ENCODE data around the gene STXBP4.

Gene STXBP4

GRCh38 chr17:55121268-55121667 lies 152.7 kb downstream of the STXBP4 start:
- Histone ChIP-seq H4K91ac (ENCODE audit: low read depth, low read length) (no peak overlapping the region), H3K4ac (ENCODE audit: low read depth, low read length) (no peak overlapping the region), H3K4me1 (ENCODE audit: control insufficient read depth in 1 of 2, insufficient read depth in 2 of 2, low read length in 2 of 2) (no peaks in the 10 kb centered on the region), H3K23ac (ENCODE audit: low read length) (no peak overlapping the region), H4K8ac (ENCODE audit: low read depth, low read length) (no peak overlapping the region), H3K9me3 (ENCODE audit: insufficient read depth, low read depth, low read length) (no peaks in the 10 kb centered on the region), H4K12ac (ENCODE audit: low read depth, low read length) (no peak overlapping the region), H3K79me2 (ENCODE audit: control insufficient read depth, insufficient read depth, low read length, poor library complexity) (no peaks in the 10 kb centered on the region), H2BK5ac (ENCODE audit: low read depth, low read length, poor library complexity) (no peak overlapping the region), H3K4me3 (ENCODE audit: low read depth, low read length) (no peak overlapping the region), H3K9ac (ENCODE audit: low read length) (no peak overlapping the region), H3K36me3 (ENCODE audit: control insufficient read depth in 1 of 2, insufficient read depth in 2 of 2, low read length in 2 of 2) (no peaks in the 10 kb centered on the region), H2AK5ac (ENCODE audit: low read length) (no peak overlapping the region), H3K4me2 (ENCODE audit: low read length) (no peak overlapping the region), H2BK12ac (ENCODE audit: low read length) (no peak overlapping the region), H3K27me3 (ENCODE audit: insufficient read depth, low read length) (no peaks in the 10 kb centered on the region), H3K14ac (ENCODE audit: low read length) (no peak overlapping the region), H2AFZ (ENCODE audit: insufficient read depth, low read length, poor library complexity) (no peak overlapping the region), H2BK120ac (ENCODE audit: insufficient read depth, low read length, poor library complexity) (no peak overlapping the region), H3K27ac (ENCODE audit: low read depth, low read length) (no peak overlapping the region), H3K18ac (ENCODE audit: low read length) (no peak overlapping the region), H3K79me1 (ENCODE audit: low read length) (no peaks in the 10 kb centered on the region)
- no peak for DNase-seq

DNA sequence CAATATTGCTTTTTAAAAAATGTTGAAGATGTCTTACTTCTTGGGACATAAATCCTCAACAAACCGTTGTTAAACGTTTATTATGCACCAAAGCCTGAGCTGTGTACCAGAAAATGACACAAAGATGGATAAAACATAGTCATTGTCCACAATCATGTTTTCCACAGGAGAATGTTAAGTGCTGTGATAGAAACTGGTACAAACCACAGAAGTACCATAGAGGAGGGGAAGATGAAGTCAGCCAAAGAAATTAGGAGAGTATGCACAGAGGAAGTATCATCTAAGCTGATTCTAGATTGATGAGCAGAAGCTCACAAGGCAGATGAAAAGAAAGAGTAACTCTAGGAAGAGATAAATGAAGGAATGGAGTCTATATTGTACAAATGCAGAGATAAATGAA lies 153.5 kb downstream of the STXBP4 start:
- H3K27me3 ChIP-seq (ENCODE audit: insufficient read depth, low read length): no peaks in the 10 kb centered on the region
- no peaks in the 10 kb centered on the region for H3K36me3 ChIP-seq (ENCODE audit: control insufficient read depth in 1 of 2, insufficient read depth in 2 of 2, low read length in 2 of 2)
- H3K9ac ChIP-seq (ENCODE audit: low read length): no peak overlapping the region
- H3K4me2 ChIP-seq (ENCODE audit: low read length): no peak overlapping the region
- H2BK12ac ChIP-seq (ENCODE audit: low read length): no peak overlapping the region
- no peaks in the 10 kb centered on the region for H3K79me2 ChIP-seq (ENCODE audit: control insufficient read depth, insufficient read depth, low read length, poor library complexity)
- no CpG with 5 or more reads among the region's 2 CpGs for WGBS (ENCODE audit: extremely low coverage, insufficient coverage, insufficient read length)
- no peak overlapping the region for H3K27ac ChIP-seq (ENCODE audit: low read depth, low read length)
- H3K14ac ChIP-seq (ENCODE audit: low read length): no peak overlapping the region
- H3K4me1 ChIP-seq (ENCODE audit: control insufficient read depth in 1 of 2, insufficient read depth in 2 of 2, low read length in 2 of 2): no peaks in the 10 kb centered on the region
- no peak overlapping the region for H4K8ac ChIP-seq (ENCODE audit: low read depth, low read length)
- no peak overlapping the region for H3K4ac ChIP-seq (ENCODE audit: low read depth, low read length)
- no peaks in the 10 kb centered on the region for H3K9me3 ChIP-seq (ENCODE audit: insufficient read depth, low read depth, low read length)
- H2BK120ac ChIP-seq (ENCODE audit: insufficient read depth, low read length, poor library complexity): no peak overlapping the region
- no peak for DNase-seq
- no peaks in the 10 kb centered on the region for H3K79me1 ChIP-seq (ENCODE audit: low read length)
- H3K23ac ChIP-seq (ENCODE audit: low read length): no peak overlapping the region
- H4K91ac ChIP-seq (ENCODE audit: low read depth, low read length): no peak overlapping the region
- no peak overlapping the region for H2AK5ac ChIP-seq (ENCODE audit: low read length)
- H4K12ac ChIP-seq (ENCODE audit: low read depth, low read length): no peak overlapping the region
- no peak overlapping the region for H3K18ac ChIP-seq (ENCODE audit: low read length)
- H2BK5ac ChIP-seq (ENCODE audit: low read depth, low read length, poor library complexity): no peak overlapping the region
- no peak overlapping the region for H3K4me3 ChIP-seq (ENCODE audit: low read depth, low read length)
- H2AFZ ChIP-seq (ENCODE audit: insufficient read depth, low read length, poor library complexity): no peak overlapping the region

DNA sequence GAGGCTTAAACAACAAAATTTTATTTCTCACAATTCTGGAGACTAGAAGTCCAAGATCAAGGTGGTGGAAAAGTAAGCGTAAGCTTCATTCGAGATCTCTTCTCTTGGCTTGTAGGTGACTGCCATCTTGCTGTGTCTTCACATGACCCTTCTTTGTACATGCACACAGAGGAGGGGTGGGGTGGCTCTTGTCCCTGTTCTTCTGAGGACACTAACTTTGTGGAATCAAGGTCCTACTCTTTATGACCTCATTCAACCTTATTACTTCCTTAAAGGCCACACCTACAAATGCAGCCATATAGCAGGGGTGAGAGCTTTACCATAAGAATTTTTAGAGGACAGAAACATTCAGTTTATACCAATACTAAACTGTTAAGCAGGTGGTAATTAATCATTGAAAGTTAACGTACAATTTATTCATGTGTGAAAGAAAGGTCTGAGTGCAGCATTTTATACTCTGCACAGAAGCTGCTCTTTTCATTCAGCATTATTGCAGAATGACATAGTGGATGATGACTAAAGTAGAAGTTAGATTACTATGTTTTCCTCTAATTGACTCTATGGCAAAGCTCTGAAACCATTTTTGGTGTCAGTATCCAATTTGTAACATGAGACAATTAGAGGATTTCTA lies 156.3 kb downstream of the STXBP4 start:
- Histone ChIP-seq H3K27ac (ENCODE audit: low read depth, low read length) (no peak overlapping the region), H3K79me1 (ENCODE audit: low read length) (no peaks in the 10 kb centered on the region), H3K4me3 (ENCODE audit: low read depth, low read length) (no peak overlapping the region), H3K14ac (ENCODE audit: low read length) (no peak overlapping the region), H2BK12ac (ENCODE audit: low read length) (no peak overlapping the region), H4K8ac (ENCODE audit: low read depth, low read length) (no peak overlapping the region), H3K4me2 (ENCODE audit: low read length) (no peak overlapping the region), H3K4me1 (ENCODE audit: control insufficient read depth in 1 of 2, insufficient read depth in 2 of 2, low read length in 2 of 2) (no peaks in the 10 kb centered on the region), H4K91ac (ENCODE audit: low read depth, low read length) (no peak overlapping the region), H3K79me2 (ENCODE audit: control insufficient read depth, insufficient read depth, low read length, poor library complexity) (no peaks in the 10 kb centered on the region), H3K9me3 (ENCODE audit: insufficient read depth, low read depth, low read length) (no peaks in the 10 kb centered on the region), H3K23ac (ENCODE audit: low read length) (no peak overlapping the region), H2BK120ac (ENCODE audit: insufficient read depth, low read length, poor library complexity) (no peak overlapping the region), H3K18ac (ENCODE audit: low read length) (no peak overlapping the region), H3K36me3 (ENCODE audit: control insufficient read depth in 1 of 2, insufficient read depth in 2 of 2, low read length in 2 of 2) (no peaks in the 10 kb centered on the region), H2BK5ac (ENCODE audit: low read depth, low read length, poor library complexity) (no peak overlapping the region), H3K4ac (ENCODE audit: low read depth, low read length) (no peak overlapping the region), H3K9ac (ENCODE audit: low read length) (no peak overlapping the region), H2AK5ac (ENCODE audit: low read length) (no peak overlapping the region), H2AFZ (ENCODE audit: insufficient read depth, low read length, poor library complexity) (no peak overlapping the region), H4K12ac (ENCODE audit: low read depth, low read length) (no peak overlapping the region), H3K27me3 (ENCODE audit: insufficient read depth, low read length) (no peaks in the 10 kb centered on the region)
- WGBS (ENCODE audit: extremely low coverage, insufficient coverage, insufficient read length): no CpG with 5 or more reads among the region's 3 CpGs
- DNase-seq: no peak

DNA sequence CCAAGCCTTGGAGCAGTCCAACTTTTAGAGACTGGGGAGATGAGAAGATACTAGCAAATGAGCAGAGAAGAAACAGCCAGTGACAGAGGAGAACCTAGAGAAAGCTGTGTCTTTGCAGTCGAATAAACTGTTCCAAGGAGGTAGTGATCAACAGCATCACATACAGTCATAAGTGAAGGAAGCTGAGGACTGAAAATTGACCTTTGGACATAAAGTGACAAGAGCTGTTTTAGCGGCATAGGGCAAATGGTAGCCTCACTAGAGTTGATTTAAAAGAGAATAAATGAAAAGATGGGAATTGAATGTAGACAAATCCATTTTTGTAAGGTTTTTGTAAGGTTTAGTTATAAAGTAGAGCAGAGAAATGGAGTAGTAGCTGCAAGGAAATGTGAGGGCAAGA lies 165.0 kb downstream of the STXBP4 start:
- no peak overlapping the region for H3K23ac ChIP-seq (ENCODE audit: low read length)
- H3K79me1 ChIP-seq (ENCODE audit: low read length): no peaks in the 10 kb centered on the region
- H3K18ac ChIP-seq (ENCODE audit: low read length): no peak overlapping the region
- H3K27ac ChIP-seq (ENCODE audit: low read depth, low read length): no peak overlapping the region
- no peak overlapping the region for H4K8ac ChIP-seq (ENCODE audit: low read depth, low read length)
- no peak overlapping the region for H2AK5ac ChIP-seq (ENCODE audit: low read length)
- H3K4me1 ChIP-seq (ENCODE audit: control insufficient read depth in 1 of 2, insufficient read depth in 2 of 2, low read length in 2 of 2): no peaks in the 10 kb centered on the region
- no peaks in the 10 kb centered on the region for H3K27me3 ChIP-seq (ENCODE audit: insufficient read depth, low read length)
- no peak overlapping the region for H3K14ac ChIP-seq (ENCODE audit: low read length)
- H2BK5ac ChIP-seq (ENCODE audit: low read depth, low read length, poor library complexity): no peak overlapping the region
- no peak overlapping the region for H4K12ac ChIP-seq (ENCODE audit: low read depth, low read length)
- H3K9me3 ChIP-seq (ENCODE audit: insufficient read depth, low read depth, low read length): no peaks in the 10 kb centered on the region
- H2BK12ac ChIP-seq (ENCODE audit: low read length): no peak overlapping the region
- no peak overlapping the region for H3K4ac ChIP-seq (ENCODE audit: low read depth, low read length)
- no peak overlapping the region for H4K91ac ChIP-seq (ENCODE audit: low read depth, low read length)
- no peak overlapping the region for H2AFZ ChIP-seq (ENCODE audit: insufficient read depth, low read length, poor library complexity)
- no peak overlapping the region for H3K4me2 ChIP-seq (ENCODE audit: low read length)
- no peak overlapping the region for H3K9ac ChIP-seq (ENCODE audit: low read length)
- no peak for DNase-seq
- H3K36me3 ChIP-seq (ENCODE audit: control insufficient read depth in 1 of 2, insufficient read depth in 2 of 2, low read length in 2 of 2): no peaks in the 10 kb centered on the region
- H3K79me2 ChIP-seq (ENCODE audit: control insufficient read depth, insufficient read depth, low read length, poor library complexity): no peaks in the 10 kb centered on the region
- WGBS (ENCODE audit: extremely low coverage, insufficient coverage, insufficient read length): no CpG with 5 or more reads among the region's 2 CpGs
- no peak overlapping the region for H2BK120ac ChIP-seq (ENCODE audit: insufficient read depth, low read length, poor library complexity)
- H3K4me3 ChIP-seq (ENCODE audit: low read depth, low read length): no peak overlapping the region

Data from trophoblast cell (in vitro differentiated cells and primary cell).